Liver (tissue), 5 donors: ENCODE measurements around the gene VARS1. TPM values are rescaled to one million over a fixed set of nuclear protein-coding genes. Genes with fewer than 3 reads are reported as not detected.

Experiments
- polyA plus RNA-seq, 2 donors: library from polyadenylated mRNA; stranded (reverse) in 1 of 2; unstranded in 1 of 2; fragments of 200-250 nt in 1 of 2; fragments of >200 nt in 1 of 2; fragmentation: Nextera tagmentation in 1 of 2; extraction: Ambion mirVana in 1 of 2; gene quantifications; one replicate each; pipeline versions ENCODE4 v1.2.1 to v1.2.3, GENCODE V29; 2013 to 2015
- small RNA-seq: library from RNA; depleted of rRNA; stranded (forward); fragments of <200 nt; gene quantifications from one replicate; pipeline ENCODE3, GENCODE V24; 2014
- total RNA-seq, 2 donors: library from RNA; depleted of rRNA; stranded (reverse); fragments of >200 nt; gene quantifications; one replicate each; pipeline ENCODE4 v1.2.3, GENCODE V29; 2014
- donor health status: healthy.
- donor health status: healthy.
- donor health status: healthy.

Gene VARS1
- total and polyA plus RNA-seq, 4 donors, result 17.9 to 44.7 (median 32.4) TPM

Small RNAs within 50 kb of the gene (small RNA-seq; reads per million reads assigned to genes)
- gene MSH5-SAPCD1, result not detected
- not detected for gene RF00019
- not detected for gene RNU6-850P
- gene SAPCD1, result not detected
- gene SNORD48, result 210 reads per million, percentile 98 among the genes with 10 or more reads in this experiment
- gene SNORD52, result not detected

Other genes starting within 250 kb of the VARS1 start
Only the 30 nearest of the 42 such genes appear.
- 10 to 100 TPM; 27.2 to 31.9 TPM for gene PRRC2A, start 175.0 kb downstream of the VARS1 start, total RNA-seq
- 10 to 100 TPM; 21.9 to 39.3 TPM for gene PRRC2A, start 175.0 kb downstream of the VARS1 start, polyA plus RNA-seq
- 100 to 1,000 TPM; 109 to 119 TPM for gene BAG6, start 143.1 kb downstream of the VARS1 start, total RNA-seq
- gene BAG6, start 143.1 kb downstream of the VARS1 start, polyA plus RNA-seq, result 100 to 1,000 TPM in 1 of 2 donors, 10 to 100 TPM in 1; 64.9 to 116 TPM
- gene APOM, start 139.9 kb downstream of the VARS1 start, total RNA-seq, result 100 to 1,000 TPM in 1 of 2 donors, 10 to 100 TPM in 1; 89.8 to 164 TPM
- 100 to 1,000 TPM; 182 to 587 TPM for gene APOM, start 139.9 kb downstream of the VARS1 start, polyA plus RNA-seq
- 10 to 100 TPM in 1 of 2 donors, 1 to 10 TPM in 1; 8.1 to 10.8 TPM for gene C6orf47, start 135.0 kb downstream of the VARS1 start, total RNA-seq
- gene C6orf47, start 135.0 kb downstream of the VARS1 start, polyA plus RNA-seq, result 1 to 10 TPM; 2.0 to 6.7 TPM
- gene GPANK1, start 130.8 kb downstream of the VARS1 start, total RNA-seq, result 10 to 100 TPM in 1 of 2 donors, 1 to 10 TPM in 1; 8.7 to 13.9 TPM
- 10 to 100 TPM in 1 of 2 donors, 1 to 10 TPM in 1; 7.6 to 13.8 TPM for gene GPANK1, start 130.8 kb downstream of the VARS1 start, polyA plus RNA-seq
- gene CSNK2B, start 129.7 kb downstream of the VARS1 start, total RNA-seq, result 10 to 100 TPM; 58.1 to 60.5 TPM
- 100 to 1,000 TPM in 1 of 2 donors, 10 to 100 TPM in 1; 93.5 to 108 TPM for gene CSNK2B, start 129.7 kb downstream of the VARS1 start, polyA plus RNA-seq
- gene LY6G5B, start 125.8 kb downstream of the VARS1 start, total RNA-seq, result 1 to 10 TPM; 1.4 to 5.9 TPM
- 1 to 10 TPM; 1.2 to 2.8 TPM for gene LY6G5B, start 125.8 kb downstream of the VARS1 start, polyA plus RNA-seq
- 1 to 10 TPM in 1 of 2 donors, under 1 TPM in 1; 0.59 to 1.1 TPM for gene LY6G5C, start 114.7 kb downstream of the VARS1 start, total RNA-seq
- 1 to 10 TPM; 1.1 to 2.5 TPM for gene LY6G5C, start 114.7 kb downstream of the VARS1 start, polyA plus RNA-seq
- 10 to 100 TPM; 39.1 to 59.4 TPM for gene ABHD16A, start 92.4 kb downstream of the VARS1 start, total RNA-seq
- gene ABHD16A, start 92.4 kb downstream of the VARS1 start, polyA plus RNA-seq, result 10 to 100 TPM; 26.6 to 30.8 TPM
- gene LY6G6F, start 88.9 kb downstream of the VARS1 start, total RNA-seq, result 1 to 10 TPM in 1 of 2 donors, under 1 TPM in 1; 0.08 to 3.2 TPM
- gene LY6G6F, start 88.9 kb downstream of the VARS1 start, polyA plus RNA-seq, result not detected
- gene LY6G6D, start 80.4 kb downstream of the VARS1 start, total RNA-seq, result not detected
- not detected for gene LY6G6D, start 80.4 kb downstream of the VARS1 start, polyA plus RNA-seq
- gene LY6G6C, start 74.0 kb downstream of the VARS1 start, total RNA-seq, result not detected
- not detected for gene LY6G6C, start 74.0 kb downstream of the VARS1 start, polyA plus RNA-seq
- 10 to 100 TPM in 1 of 2 donors, under 1 TPM in 1; 0.08 to 10.7 TPM for gene MPIG6B, start 72.4 kb downstream of the VARS1 start, total RNA-seq
- gene MPIG6B, start 72.4 kb downstream of the VARS1 start, polyA plus RNA-seq, result under 1 TPM; 0.15 to 0.33 TPM
- gene DDAH2, start 66.5 kb downstream of the VARS1 start, total RNA-seq, result 10 to 100 TPM; 23.8 to 31.4 TPM
- gene DDAH2, start 66.5 kb downstream of the VARS1 start, polyA plus RNA-seq, result 10 to 100 TPM; 19.8 to 22.6 TPM
- 100 to 1,000 TPM in 1 of 2 donors, 10 to 100 TPM in 1; 56.5 to 124 TPM for gene CLIC1, start 59.2 kb downstream of the VARS1 start, total RNA-seq
- 10 to 100 TPM; 63.7 to 65.2 TPM for gene CLIC1, start 59.2 kb downstream of the VARS1 start, polyA plus RNA-seq
- gene MSH5, start 55.7 kb downstream of the VARS1 start, total RNA-seq, result 1 to 10 TPM; 5.9 to 6.4 TPM
- 1 to 10 TPM; 1.2 to 2.2 TPM for gene MSH5, start 55.7 kb downstream of the VARS1 start, polyA plus RNA-seq
- 1 to 10 TPM in 1 of 2 donors, under 1 TPM in 1; 0.59 to 2.6 TPM for gene SAPCD1, start 33.1 kb downstream of the VARS1 start, total RNA-seq
- gene SAPCD1, start 33.1 kb downstream of the VARS1 start, polyA plus RNA-seq, result under 1 TPM in 1 of 2 donors, not detected in 1; 0.68 TPM
- gene VWA7, start 18.4 kb downstream of the VARS1 start, total RNA-seq, result 1 to 10 TPM in 1 of 2 donors, under 1 TPM in 1; 0.17 to 2.0 TPM
- 1 to 10 TPM in 1 of 2 donors, under 1 TPM in 1; 0.81 to 1.0 TPM for gene VWA7, start 18.4 kb downstream of the VARS1 start, polyA plus RNA-seq
- gene LSM2, start 11.2 kb upstream of the VARS1 start, total RNA-seq, result 10 to 100 TPM in 1 of 2 donors, 1 to 10 TPM in 1; 7.3 to 18.7 TPM
- 10 to 100 TPM; 14.5 to 16.4 TPM for gene LSM2, start 11.2 kb upstream of the VARS1 start, polyA plus RNA-seq
- under 1 TPM; 0.67 to 0.79 TPM for gene HSPA1L, start 19.5 kb upstream of the VARS1 start, total RNA-seq
- gene HSPA1L, start 19.5 kb upstream of the VARS1 start, polyA plus RNA-seq, result under 1 TPM; 0.27 to 0.28 TPM
- 100 to 1,000 TPM in 1 of 2 donors, 10 to 100 TPM in 1; 98.5 to 120 TPM for gene HSPA1A, start 19.8 kb upstream of the VARS1 start, total RNA-seq
- 10 to 100 TPM; 28.8 to 56.6 TPM for gene HSPA1A, start 19.8 kb upstream of the VARS1 start, polyA plus RNA-seq
- 100 to 1,000 TPM in 1 of 2 donors, 10 to 100 TPM in 1; 57.2 to 165 TPM for gene HSPA1B, start 32.0 kb upstream of the VARS1 start, total RNA-seq
- gene HSPA1B, start 32.0 kb upstream of the VARS1 start, polyA plus RNA-seq, result 10 to 100 TPM in 1 of 2 donors, 1 to 10 TPM in 1; 9.5 to 30.6 TPM
- gene NEU1, start 67.1 kb upstream of the VARS1 start, total RNA-seq, result 10 to 100 TPM; 34.4 to 42.4 TPM
- gene NEU1, start 67.1 kb upstream of the VARS1 start, polyA plus RNA-seq, result 10 to 100 TPM; 27.6 to 35.1 TPM
- gene SLC44A4, start 83.2 kb upstream of the VARS1 start, total RNA-seq, result 1 to 10 TPM in 1 of 2 donors, under 1 TPM in 1; 0.17 to 2.4 TPM
- under 1 TPM in 1 of 2 donors, not detected in 1; 0.13 TPM for gene SLC44A4, start 83.2 kb upstream of the VARS1 start, polyA plus RNA-seq
- 10 to 100 TPM; 10.7 to 21.4 TPM for gene EHMT2, start 101.9 kb upstream of the VARS1 start, total RNA-seq
- 10 to 100 TPM in 1 of 2 donors, 1 to 10 TPM in 1; 7.9 to 10.5 TPM for gene EHMT2, start 101.9 kb upstream of the VARS1 start, polyA plus RNA-seq
- gene ZBTB12, start 106.3 kb upstream of the VARS1 start, total RNA-seq, result 1 to 10 TPM in 1 of 2 donors, under 1 TPM in 1; 0.25 to 2.3 TPM
- under 1 TPM in 1 of 2 donors, not detected in 1; 0.83 TPM for gene ZBTB12, start 106.3 kb upstream of the VARS1 start, polyA plus RNA-seq
- gene C2, start 132.0 kb upstream of the VARS1 start, total RNA-seq, result 100 to 1,000 TPM; 212 to 354 TPM
- gene C2, start 132.0 kb upstream of the VARS1 start, polyA plus RNA-seq, result 100 to 1,000 TPM; 441 to 522 TPM
- 1,000 to 10,000 TPM; 2,016 to 3,272 TPM for gene CFB, start 150.3 kb upstream of the VARS1 start, total RNA-seq
- 1,000 to 10,000 TPM; 3,136 to 3,144 TPM for gene CFB, start 150.3 kb upstream of the VARS1 start, polyA plus RNA-seq
- 10 to 100 TPM; 11.1 to 21.8 TPM for gene NELFE, start 163.2 kb upstream of the VARS1 start, total RNA-seq
- gene NELFE, start 163.2 kb upstream of the VARS1 start, polyA plus RNA-seq, result 10 to 100 TPM; 11.9 to 14.2 TPM
- gene SKIC2, start 163.4 kb upstream of the VARS1 start, total RNA-seq, result 10 to 100 TPM; 34.7 to 57.6 TPM
- gene SKIC2, start 163.4 kb upstream of the VARS1 start, polyA plus RNA-seq, result 10 to 100 TPM; 26.7 to 34.3 TPM